ENCODE data around the gene ALDH8A1. TPM values are rescaled to one million over a fixed set of nuclear protein-coding genes. Genes with fewer than 3 reads are reported as not detected.

Gene ALDH8A1
- polyA plus RNA-seq, 3 donors: 0.77 TPM; not detected in 2

DNA sequence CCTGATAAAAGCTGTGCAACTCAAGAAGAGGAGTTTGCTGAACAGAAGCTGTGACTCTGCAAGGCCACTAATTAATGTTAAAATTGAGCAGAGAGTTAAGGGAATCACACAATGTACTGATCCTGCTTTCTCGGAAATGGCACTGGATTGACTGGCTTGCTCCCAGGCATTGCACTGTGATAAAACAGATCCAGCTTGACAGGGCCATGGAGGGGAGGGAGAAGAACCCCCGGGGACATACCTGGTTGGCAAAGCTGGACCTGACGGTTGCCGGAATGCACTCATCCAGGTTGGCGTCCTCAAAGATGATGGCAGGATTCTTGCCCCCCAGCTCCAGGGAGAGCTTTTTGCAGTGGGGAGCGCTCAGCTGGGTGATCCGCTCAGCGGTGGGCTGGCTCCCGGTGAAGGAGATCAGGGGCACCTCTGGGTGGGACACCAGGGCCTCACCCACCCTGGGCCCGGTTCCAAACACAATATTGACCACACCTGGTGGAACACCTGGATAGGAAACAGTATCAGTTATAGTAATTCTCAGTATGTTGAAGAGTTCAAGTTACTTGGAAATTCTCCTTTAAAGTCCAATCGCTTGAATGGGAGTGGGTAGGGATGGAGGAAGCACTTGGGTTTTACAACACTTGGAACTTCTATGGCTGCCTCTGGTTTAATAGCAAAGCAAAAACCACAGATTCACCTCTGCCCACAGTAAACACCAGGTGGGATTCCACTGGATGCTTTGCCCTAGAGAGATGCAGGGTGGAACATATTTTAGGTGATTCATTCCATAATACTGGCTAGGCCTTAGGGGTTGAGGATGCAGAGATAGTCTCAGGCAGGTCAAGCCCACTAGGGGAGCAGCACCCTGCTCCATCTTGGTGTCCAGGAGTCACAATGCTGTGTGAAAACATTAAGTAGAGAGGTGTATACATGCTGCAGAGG, 17.1 kb downstream of the ALDH8A1 start:
- Histone ChIP-seq H3K27ac (ENCODE audit: low read depth in 1 of 2, low read length in 2 of 2) (no peak overlapping the region), H2AFZ (ENCODE audit: insufficient read depth, low read depth, low read length, poor library complexity, severe bottlenecking) (no peak overlapping the region), H4K20me1 (ENCODE audit: insufficient read depth, low read length) (no peaks in the 10 kb centered on the region), H3K27me3 (ENCODE audit: control insufficient read depth in 2 of 2, insufficient read depth in 2 of 2, low read length in 2 of 2) (no peaks in the 10 kb centered on the region), H3K36me3 (replicated peaks in 1 of 2; ENCODE audit: control insufficient read depth in 1 of 2, insufficient read depth in 2 of 2, low read length in 2 of 2) (no peaks in the 10 kb centered on the region), H3K4me2 (replicated peaks; ENCODE audit: extremely low read depth, low read length, poor library complexity, severe bottlenecking) (no peak overlapping the region), H3K9me3 (replicated peaks in 1 of 2; ENCODE audit: control insufficient read depth in 1 of 2, insufficient read depth in 1 of 2, low read length in 2 of 2) (no peaks in the 10 kb centered on the region), H3K4me3 (replicated peaks in 1 of 3; ENCODE audit: low read depth in 2 of 3, low read length in 3 of 3) (no peak overlapping the region), H3K79me2 (ENCODE audit: insufficient read depth, low read length) (no peaks in the 10 kb centered on the region), H3K4me1 (ENCODE audit: control insufficient read depth in 1 of 2, insufficient read depth in 2 of 2, low read length in 2 of 2) (no peaks in the 10 kb centered on the region), H3K9ac (ENCODE audit: insufficient read depth, low read length, poor library complexity, severe bottlenecking) (no peak overlapping the region)
- no peak for DNase-seq
- TF ChIP-seq CTCF (IDR thresholded peaks at IDR 0.05): no peak
- peaks cover 0 to 2% (median 0%) of the 10 kb centered on the region in 7 donors for H3K9me3 Mint-ChIP-seq
- H3K4me3 Mint-ChIP-seq: no peak overlapping the region
- no peaks in the 10 kb centered on the region for H3K36me3 Mint-ChIP-seq
- H3K4me1 Mint-ChIP-seq: no peaks in the 10 kb centered on the region
- no peak overlapping the region for H3K27ac Mint-ChIP-seq
- peaks cover 0 to 8% (median 4%) of the 10 kb centered on the region in 3 donors for H3K27me3 Mint-ChIP-seq (ENCODE audit: low read depth in 3 of 3)
- intact Hi-C loops (cut with micrococcal nuclease): loop anchor here (10.0 kb wide), 1 partner anchor 808 kb away; no protein-coding TSS in a partner anchor
- WGBS (ENCODE audit: insufficient coverage): 100% methylated on average over 1 of the region's 11 CpGs

- Histone ChIP-seq H3K79me2 (ENCODE audit: insufficient read depth, low read length) (no peaks in the 10 kb centered on the region), H3K27ac (ENCODE audit: low read depth in 1 of 2, low read length in 2 of 2) (no peak overlapping the region), H3K27me3 (ENCODE audit: control insufficient read depth in 2 of 2, insufficient read depth in 2 of 2, low read length in 2 of 2) (no peaks in the 10 kb centered on the region), H3K4me2 (replicated peaks; ENCODE audit: extremely low read depth, low read length, poor library complexity, severe bottlenecking) (no peak overlapping the region), H3K36me3 (replicated peaks in 1 of 2; ENCODE audit: control insufficient read depth in 1 of 2, insufficient read depth in 2 of 2, low read length in 2 of 2) (no peaks in the 10 kb centered on the region), H3K4me3 (replicated peaks in 1 of 3; ENCODE audit: low read depth in 2 of 3, low read length in 3 of 3) (no peak overlapping the region), H4K20me1 (ENCODE audit: insufficient read depth, low read length) (no peaks in the 10 kb centered on the region), H3K4me1 (ENCODE audit: control insufficient read depth in 1 of 2, insufficient read depth in 2 of 2, low read length in 2 of 2) (no peaks in the 10 kb centered on the region), H3K9ac (ENCODE audit: insufficient read depth, low read length, poor library complexity, severe bottlenecking) (no peak overlapping the region), H2AFZ (ENCODE audit: insufficient read depth, low read depth, low read length, poor library complexity, severe bottlenecking) (no peak overlapping the region), H3K9me3 (replicated peaks in 1 of 2; ENCODE audit: control insufficient read depth in 1 of 2, insufficient read depth in 1 of 2, low read length in 2 of 2) (no peaks in the 10 kb centered on the region)
- 100% methylated on average over 2 of the region's 5 CpGs for WGBS (ENCODE audit: insufficient coverage)
- Mint-ChIP-seq H3K4me3 (no peak overlapping the region), H3K27me3 (ENCODE audit: low read depth in 3 of 3) (peaks cover 0 to 8% (median 4%) of the 10 kb centered on the region in 3 donors), H3K9me3 (peaks cover 0 to 2% (median 0%) of the 10 kb centered on the region in 7 donors), H3K36me3 (no peaks in the 10 kb centered on the region), H3K4me1 (no peaks in the 10 kb centered on the region), H3K27ac (no peak overlapping the region)
- intact Hi-C loops (cut with micrococcal nuclease): loop anchor here (10.0 kb wide), 1 partner anchor 807 kb away; no protein-coding TSS in a partner anchor
- DNase-seq: no peak
- TF ChIP-seq CTCF (IDR thresholded peaks at IDR 0.05): no peak
Observed at GRCh38 chr6:134932098-134932497, 17.8 kb downstream of the ALDH8A1 start.

Data from CD14-positive monocyte (primary cell).